ENCODE results near the gene MZT2B.
"Not testable (repeated sequence)": the region's sequence is repeated elsewhere in the genome, so short reads cannot be mapped to it uniquely, and the experiment has no call there.

MZT2B gene

DNA sequence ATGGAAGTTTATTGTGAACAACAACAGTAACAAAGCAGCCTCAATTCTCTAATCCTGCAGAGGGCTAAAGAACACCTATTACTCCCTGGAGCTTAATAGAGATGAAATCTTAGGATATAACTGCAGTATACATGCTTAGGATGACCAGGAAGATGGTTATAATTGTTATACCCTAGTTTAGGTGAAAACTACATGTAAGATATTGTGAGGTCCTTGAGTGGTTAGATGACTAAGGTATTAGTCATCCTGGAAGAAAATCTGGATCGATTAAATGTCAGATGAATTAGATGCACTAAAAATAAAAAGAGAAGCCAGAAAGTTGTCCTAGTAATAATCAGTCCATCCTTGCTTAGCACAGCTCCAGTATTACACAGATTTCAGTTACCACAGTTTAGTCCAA is 38.4 kb downstream of the MZT2B start:
- not testable (repeated sequence) for DNase-seq

DNA sequence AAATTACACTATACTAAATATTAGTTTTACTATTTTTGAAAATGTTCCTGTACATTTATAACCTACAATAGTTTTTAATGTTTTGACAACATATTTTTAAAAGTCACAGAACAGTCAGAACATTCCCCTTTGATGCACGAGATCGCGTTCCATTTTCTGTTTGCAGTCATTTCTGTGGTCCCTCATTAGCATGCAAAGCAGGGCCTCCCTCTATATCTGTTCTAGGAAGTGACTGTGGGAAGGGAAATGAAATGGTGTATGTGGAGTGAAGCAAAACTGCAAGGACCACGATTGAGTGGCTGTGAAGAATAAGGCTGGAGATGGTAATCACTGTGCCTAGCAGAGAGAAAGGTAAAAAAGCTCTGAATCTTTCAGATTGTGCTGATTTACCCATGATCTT is 40.5 kb downstream of the MZT2B start:
- DNase-seq, result not testable (repeated sequence)

DNA sequence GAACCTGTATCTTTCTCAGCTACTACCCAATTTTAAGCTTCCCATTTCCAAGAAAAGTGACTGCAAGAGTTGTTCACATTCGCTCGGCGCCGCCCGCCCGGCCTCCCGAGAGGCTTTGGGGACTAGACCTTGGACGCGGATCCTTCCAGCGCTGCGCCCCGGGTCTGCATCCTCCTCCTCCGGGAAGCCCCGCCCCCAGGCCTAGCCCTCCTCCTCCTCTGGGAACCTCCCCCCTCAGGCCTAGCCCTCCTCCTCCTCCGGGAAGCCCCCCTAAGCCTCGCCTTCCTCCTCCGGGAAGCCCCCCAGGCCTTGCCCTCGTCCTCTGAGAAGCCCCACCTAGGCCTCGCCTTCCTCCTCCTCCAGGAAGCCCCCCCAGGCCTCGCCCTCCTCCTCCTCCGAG is 45.9 kb downstream of the MZT2B start:
- not testable (repeated sequence) for DNase-seq

- not testable (repeated sequence) for DNase-seq
Measured at GRCh38 chr2:130228467-130229160, 46.6 kb downstream of the MZT2B start.

- DNase-seq, result not testable (repeated sequence)
Measured at GRCh38 chr2:130229161-130229510, 47.1 kb downstream of the MZT2B start.

- not testable (repeated sequence) for DNase-seq
Measured at GRCh38 chr2:130230376-130230775, 48.3 kb downstream of the MZT2B start.

- DNase-seq, result not testable (repeated sequence)
Measured at GRCh38 chr2:130230907-130231306, 48.8 kb downstream of the MZT2B start.

- DNase-seq, result no peak
Measured at GRCh38 chr2:130231656-130232055, 49.6 kb downstream of the MZT2B start.

- not testable (repeated sequence) for DNase-seq
Measured at GRCh38 chr2:130233066-130233465, 51.0 kb downstream of the MZT2B start.

- DNase-seq, result not testable (repeated sequence)
Measured at GRCh38 chr2:130239581-130239980, 57.5 kb downstream of the MZT2B start.
